ENCODE measurements around the gene UBE2E3.

GRCh38 chr2:180931841-180932240, 48.6 kb upstream of the UBE2E3 start:
- TF ChIP-seq CTCF (IDR thresholded peaks at IDR 0.05) (no peak), EZH2 (IDR thresholded peaks at IDR 0.05) (no peak), EZH2phosphoT487 (IDR thresholded peaks at IDR 0.05) (no peak)
